Neural cell (in vitro differentiated cells): ENCODE results near the gene AGPS. TPM values are rescaled to one million over a fixed set of nuclear protein-coding genes. Genes with fewer than 3 reads are reported as not detected.

Experiments
- H2AFZ ChIP-seq: fragments of 200-600, 300-800 bp; sonication (generic), shearing (Covaris generic); 2 replicates; pipeline ENCODE4 v1.6.0; 2014; ENCODE audit warnings: low read depth, mild to moderate bottlenecking, antibody characterized with exemption, low read length, moderate library complexity
- H3F3A ChIP-seq: fragments of 200-600 bp; shearing (Covaris generic); 2 replicates; pipeline ENCODE4 v1.6.1; 2016; ENCODE audit warnings: mild to moderate bottlenecking, moderate library complexity, mixed read lengths, antibody characterized with exemption, low read length; ENCODE audit not compliant: insufficient read depth, poor library complexity, severe bottlenecking
- H3K27ac ChIP-seq: fragments of 200-600, 300-800 bp; sonication (generic), shearing (Covaris generic); 2 replicates; pipeline ENCODE4 v1.5.1; 2014; ENCODE audit warnings: mild to moderate bottlenecking, low read length, moderate library complexity
- H3K27me3 ChIP-seq: fragments of 300-800, 200-600 bp; sonication (generic), shearing (Covaris generic); 2 replicates; pipeline ENCODE4 v1.6.0; 2014; ENCODE audit warnings: mild to moderate bottlenecking, low read depth, low read length, moderate library complexity; ENCODE audit not compliant: insufficient read depth
- H3K36me3 ChIP-seq: fragments of 300-800, 200-600 bp; sonication (generic), shearing (Covaris generic); 2 replicates; pipeline ENCODE4 v1.5.1; 2014; ENCODE audit warnings: mild to moderate bottlenecking, antibody characterized with exemption, low read length, moderate library complexity; ENCODE audit not compliant: insufficient read depth
- H3K4me2 ChIP-seq: fragments of 300-800, 200-600 bp; sonication (generic), shearing (Covaris generic); 2 replicates; pipeline ENCODE4 v1.6.0; 2014; ENCODE audit warnings: mild to moderate bottlenecking, low read length
- H3K4me3 ChIP-seq: fragments of 300-800, 200-600 bp; sonication (generic), shearing (Covaris generic); 2 replicates; pipeline ENCODE4 v1.5.1; 2014; ENCODE audit warnings: mild to moderate bottlenecking, low read length, moderate library complexity
- H3K79me2 ChIP-seq: fragments of 200-600 bp; shearing (Covaris generic); replicated peaks from 2 replicates; pipeline ENCODE4 v1.6.0; 2014; ENCODE audit warnings: mild to moderate bottlenecking, low read length, moderate library complexity; ENCODE audit not compliant: insufficient read depth
- H3K9ac ChIP-seq: fragments of 300-800, 200-600 bp; sonication (generic), shearing (Covaris generic); 2 replicates; pipeline ENCODE4 v1.6.1; 2016; ENCODE audit warnings: mild to moderate bottlenecking, low read length, mixed read lengths
- H3K9me2 ChIP-seq: fragments of 200-600 bp; shearing (Covaris generic); 2 replicates; pipeline ENCODE4 v1.6.1; 2016; ENCODE audit warnings: mild to moderate bottlenecking, low read length, mixed read lengths; ENCODE audit not compliant: insufficient read depth
- H3K9me3 ChIP-seq: fragments of 200-600, 300-800 bp; sonication (generic), shearing (Covaris generic); 2 replicates; pipeline ENCODE4 v1.6.1; 2016; ENCODE audit warnings: mild to moderate bottlenecking, mixed run types, low read length, moderate library complexity, mixed read lengths
- H4K20me1 ChIP-seq: fragments of 200-600 bp; shearing (Covaris generic); 2 replicates; pipeline ENCODE4 v1.6.1; 2016; ENCODE audit warnings: mild to moderate bottlenecking, mixed run types; ENCODE audit not compliant: insufficient read depth
- EP300 ChIP-seq: fragments of 450-650 bp; conservative IDR thresholded peaks from 2 replicates; pipeline ENCODE4 v1.6.1; 2014; ENCODE audit warnings: antibody characterized with exemption, mild to moderate bottlenecking, moderate library complexity; ENCODE audit not compliant: poor library complexity, severe bottlenecking
- EZH2 ChIP-seq: fragments of 200-600, 300-800 bp; shearing (Covaris generic), sonication (generic); IDR thresholded peaks from 2 replicates; pipeline ENCODE4 v1.6.1; 2014; ENCODE audit warnings: antibody characterized with exemption, low read length, borderline replicate concordance, mild to moderate bottlenecking; ENCODE audit not compliant: insufficient read depth, poor library complexity, severe bottlenecking
- MXI1 ChIP-seq: fragments of 450-650 bp; conservative IDR thresholded peaks from 2 replicates; pipeline ENCODE4 v1.6.1; 2014; ENCODE audit warnings: antibody characterized with exemption, mild to moderate bottlenecking; ENCODE audit not compliant: poor library complexity, severe bottlenecking
- POLR2AphosphoS5 ChIP-seq: IDR thresholded peaks from 2 replicates; pipeline ENCODE4 v1.6.1; 2012
- RAD21 ChIP-seq: fragments of 450-650 bp; conservative IDR thresholded peaks from 2 replicates; pipeline ENCODE4 v1.6.1; 2014; ENCODE audit warnings: antibody characterized with exemption, mild to moderate bottlenecking, moderate library complexity
- REST ChIP-seq: IDR thresholded peaks from 2 replicates; pipeline ENCODE4 v1.6.1; 2012; ENCODE audit warnings: borderline replicate concordance
- SMC3 ChIP-seq: fragments of 450-650 bp; conservative IDR thresholded peaks from 2 replicates; pipeline ENCODE4 v1.6.1; 2014; ENCODE audit warnings: antibody characterized with exemption, mild to moderate bottlenecking, moderate library complexity; ENCODE audit not compliant: poor library complexity
- TAF1 ChIP-seq: IDR thresholded peaks from 2 replicates; pipeline ENCODE4 v1.6.1; 2012; ENCODE audit warnings: low read depth
- polyA plus RNA-seq: library from polyadenylated mRNA; depleted of rRNA; stranded (reverse); fragments of >200 nt; gene quantifications from 2 replicates; pipeline ENCODE4 v1.2.3, GENCODE V29; 2014
- TF ChIP-seq, protein P1 (sequence below): fragments of 450-650 bp; IDR thresholded peaks from 2 replicates; pipeline ENCODE4 v1.5.1; 2014; ENCODE audit warnings: antibody characterized with exemption, mild to moderate bottlenecking, moderate library complexity; ENCODE audit not compliant: poor library complexity, severe bottlenecking

Gene AGPS
- polyA plus RNA-seq, 1 donor from 2014 or later = 31.0 TPM

DNA sequence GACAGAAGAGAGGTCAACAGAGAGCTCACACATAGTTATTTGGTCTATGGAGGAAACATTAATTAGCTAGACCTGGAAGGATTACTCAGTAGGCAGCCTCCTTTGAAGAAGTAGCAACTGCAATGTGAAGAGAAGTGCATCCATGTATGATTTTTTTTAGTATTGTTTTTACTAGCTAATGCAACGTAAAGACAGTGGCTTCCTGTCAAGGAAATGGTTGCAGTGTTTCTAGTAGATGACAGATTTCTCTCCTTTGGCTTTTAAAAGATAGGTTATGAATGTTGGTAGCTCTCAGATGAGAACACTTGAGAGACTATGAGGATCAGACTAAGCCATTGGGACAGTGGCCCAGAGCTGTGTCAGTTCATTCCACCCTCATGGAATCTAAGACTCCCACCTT, 175.8 kb downstream of the AGPS start:
- Histone ChIP-seq H3K36me3 (no peaks in the 10 kb centered on the region), H3F3A (no peaks in the 10 kb centered on the region), H2AFZ (no peak overlapping the region), H4K20me1 (no peaks in the 10 kb centered on the region), H3K4me2 (no peak overlapping the region), H3K9ac (no peak overlapping the region), H3K27ac (no peak overlapping the region), H3K27me3 (no peaks in the 10 kb centered on the region), H3K9me2 (no peaks in the 10 kb centered on the region), H3K4me3 (no peak overlapping the region), H3K79me2 (no peaks in the 10 kb centered on the region), H3K9me3 (no peaks in the 10 kb centered on the region)
- no peak for TF ChIP-seq TAF1
- no peak for TF ChIP-seq EP300
- TF ChIP-seq, protein P1, sequence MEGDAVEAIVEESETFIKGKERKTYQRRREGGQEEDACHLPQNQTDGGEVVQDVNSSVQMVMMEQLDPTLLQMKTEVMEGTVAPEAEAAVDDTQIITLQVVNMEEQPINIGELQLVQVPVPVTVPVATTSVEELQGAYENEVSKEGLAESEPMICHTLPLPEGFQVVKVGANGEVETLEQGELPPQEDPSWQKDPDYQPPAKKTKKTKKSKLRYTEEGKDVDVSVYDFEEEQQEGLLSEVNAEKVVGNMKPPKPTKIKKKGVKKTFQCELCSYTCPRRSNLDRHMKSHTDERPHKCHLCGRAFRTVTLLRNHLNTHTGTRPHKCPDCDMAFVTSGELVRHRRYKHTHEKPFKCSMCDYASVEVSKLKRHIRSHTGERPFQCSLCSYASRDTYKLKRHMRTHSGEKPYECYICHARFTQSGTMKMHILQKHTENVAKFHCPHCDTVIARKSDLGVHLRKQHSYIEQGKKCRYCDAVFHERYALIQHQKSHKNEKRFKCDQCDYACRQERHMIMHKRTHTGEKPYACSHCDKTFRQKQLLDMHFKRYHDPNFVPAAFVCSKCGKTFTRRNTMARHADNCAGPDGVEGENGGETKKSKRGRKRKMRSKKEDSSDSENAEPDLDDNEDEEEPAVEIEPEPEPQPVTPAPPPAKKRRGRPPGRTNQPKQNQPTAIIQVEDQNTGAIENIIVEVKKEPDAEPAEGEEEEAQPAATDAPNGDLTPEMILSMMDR = no peak
- TF ChIP-seq REST = no peak
- no peak for TF ChIP-seq POLR2AphosphoS5
- no peak for TF ChIP-seq RAD21
- TF ChIP-seq EZH2 = no peak
- no peak for TF ChIP-seq MXI1

DNA sequence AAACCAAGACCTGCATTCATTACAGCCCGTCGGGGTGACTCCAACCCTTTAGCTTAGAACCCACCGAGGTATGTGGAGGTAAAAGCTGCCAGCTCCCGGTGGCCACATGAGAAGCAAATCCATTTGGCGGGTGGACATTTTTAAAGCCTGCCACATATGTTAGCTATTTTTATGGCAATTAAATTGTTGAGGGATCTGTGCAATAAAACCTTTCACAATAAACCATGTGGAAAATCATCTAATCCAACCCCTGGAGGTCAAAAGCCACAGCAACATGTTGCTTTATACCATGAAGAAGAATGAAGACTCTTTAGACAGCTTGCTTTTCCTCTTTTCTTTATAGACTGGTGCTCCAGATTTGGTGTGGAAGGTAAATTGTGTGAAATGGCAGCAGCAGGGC, 176.3 kb downstream of the AGPS start:
- Histone ChIP-seq H3K9me2 (no peaks in the 10 kb centered on the region), H3K4me3 (no peak overlapping the region), H3K9ac (no peak overlapping the region), H3K27me3 (no peaks in the 10 kb centered on the region), H3F3A (no peaks in the 10 kb centered on the region), H3K79me2 (no peaks in the 10 kb centered on the region), H4K20me1 (no peaks in the 10 kb centered on the region), H3K4me2 (no peak overlapping the region), H3K9me3 (no peaks in the 10 kb centered on the region), H3K36me3 (no peaks in the 10 kb centered on the region), H3K27ac (no peak overlapping the region), H2AFZ (no peak overlapping the region)
- TF ChIP-seq SMC3 (no peak), REST (no peak), EP300 (no peak), POLR2AphosphoS5 (no peak), EZH2 (no peak), RAD21 (no peak), MXI1 (no peak), TAF1 (no peak)
- TF ChIP-seq, protein P1 = no peak
